ENCODE data around the gene KRTAP10-4.

DNA sequence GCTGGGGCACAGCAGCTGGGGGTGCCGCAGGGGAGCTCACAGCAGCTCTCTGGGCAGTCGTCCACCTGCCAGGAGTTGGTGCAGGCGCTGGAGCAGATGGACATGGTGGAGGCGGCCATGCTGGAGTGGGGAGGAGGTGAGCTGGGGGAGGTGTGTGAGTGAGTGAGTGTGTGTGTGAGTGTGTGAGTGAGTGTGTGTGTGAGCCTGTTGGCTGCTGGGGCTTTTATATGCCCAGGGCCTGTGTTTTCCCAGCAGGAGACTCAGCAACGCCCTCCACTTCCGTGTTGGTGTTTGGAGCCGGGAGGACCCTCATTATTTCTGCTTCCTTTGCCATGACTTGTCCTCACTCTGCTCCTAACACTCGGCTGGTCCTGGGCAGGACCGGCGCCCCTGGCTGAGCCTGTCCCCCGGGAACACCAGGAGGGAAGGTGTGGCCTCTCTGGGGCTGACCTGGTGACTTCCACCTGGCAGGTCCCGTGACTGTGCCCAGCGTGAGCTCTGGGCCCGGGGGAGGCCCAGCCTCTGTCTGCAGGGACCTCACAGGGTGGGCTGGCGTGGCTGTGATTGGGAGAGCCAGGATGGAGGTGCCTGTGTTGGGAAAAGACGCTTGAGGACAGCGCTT is 22.1 kb upstream of the KRTAP10-4 start, which contains the start of gene KRTAP10-2:
- TF ChIP-seq POLR2A (IDR thresholded peaks at IDR 0.05), result no peak
- TF ChIP-seq, protein P1, sequence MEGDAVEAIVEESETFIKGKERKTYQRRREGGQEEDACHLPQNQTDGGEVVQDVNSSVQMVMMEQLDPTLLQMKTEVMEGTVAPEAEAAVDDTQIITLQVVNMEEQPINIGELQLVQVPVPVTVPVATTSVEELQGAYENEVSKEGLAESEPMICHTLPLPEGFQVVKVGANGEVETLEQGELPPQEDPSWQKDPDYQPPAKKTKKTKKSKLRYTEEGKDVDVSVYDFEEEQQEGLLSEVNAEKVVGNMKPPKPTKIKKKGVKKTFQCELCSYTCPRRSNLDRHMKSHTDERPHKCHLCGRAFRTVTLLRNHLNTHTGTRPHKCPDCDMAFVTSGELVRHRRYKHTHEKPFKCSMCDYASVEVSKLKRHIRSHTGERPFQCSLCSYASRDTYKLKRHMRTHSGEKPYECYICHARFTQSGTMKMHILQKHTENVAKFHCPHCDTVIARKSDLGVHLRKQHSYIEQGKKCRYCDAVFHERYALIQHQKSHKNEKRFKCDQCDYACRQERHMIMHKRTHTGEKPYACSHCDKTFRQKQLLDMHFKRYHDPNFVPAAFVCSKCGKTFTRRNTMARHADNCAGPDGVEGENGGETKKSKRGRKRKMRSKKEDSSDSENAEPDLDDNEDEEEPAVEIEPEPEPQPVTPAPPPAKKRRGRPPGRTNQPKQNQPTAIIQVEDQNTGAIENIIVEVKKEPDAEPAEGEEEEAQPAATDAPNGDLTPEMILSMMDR (IDR thresholded peaks at IDR 0.05), result no peak
